ENCODE measurements around the gene THSD7B. TPM values are rescaled to one million over a fixed set of nuclear protein-coding genes. Genes with fewer than 3 reads are reported as not detected.

THSD7B gene
- total RNA-seq, 3 donors from 2014 or later, result not detected

- Mint-ChIP-seq H3K9me3 (no peaks in the 10 kb centered on the region), H3K27me3 (ENCODE audit: low read depth) (no peaks in the 10 kb centered on the region), H3K36me3 (ENCODE audit: insufficient read depth) (no peaks in the 10 kb centered on the region), H3K4me1 (ENCODE audit: low read depth) (no peaks in the 10 kb centered on the region), H3K4me3 (no peak overlapping the region)
- no peak for DNase-seq
- no peak for ATAC-seq
Measured at GRCh38 chr2:137207030-137207429, 441.7 kb downstream of the THSD7B start.

GRCh38 chr2:137208431-137208891 lies 443.1 kb downstream of the THSD7B start:
- H3K27me3 Mint-ChIP-seq (ENCODE audit: low read depth), result no peaks in the 10 kb centered on the region
- DNase-seq (no peak), ATAC-seq (no peak)
- H3K4me3 Mint-ChIP-seq, result no peak overlapping the region
- no peaks in the 10 kb centered on the region for H3K36me3 Mint-ChIP-seq (ENCODE audit: insufficient read depth)
- no peaks in the 10 kb centered on the region for H3K4me1 Mint-ChIP-seq (ENCODE audit: low read depth)
- no peaks in the 10 kb centered on the region for H3K9me3 Mint-ChIP-seq

- Mint-ChIP-seq H3K4me3 (no peak overlapping the region), H3K27me3 (ENCODE audit: low read depth) (no peaks in the 10 kb centered on the region), H3K4me1 (ENCODE audit: low read depth) (no peaks in the 10 kb centered on the region), H3K36me3 (ENCODE audit: insufficient read depth) (no peaks in the 10 kb centered on the region), H3K9me3 (no peaks in the 10 kb centered on the region)
- ATAC-seq (no peak), DNase-seq (no peak)
Measured at GRCh38 chr2:137210039-137210438, 444.7 kb downstream of the THSD7B start.

DNA sequence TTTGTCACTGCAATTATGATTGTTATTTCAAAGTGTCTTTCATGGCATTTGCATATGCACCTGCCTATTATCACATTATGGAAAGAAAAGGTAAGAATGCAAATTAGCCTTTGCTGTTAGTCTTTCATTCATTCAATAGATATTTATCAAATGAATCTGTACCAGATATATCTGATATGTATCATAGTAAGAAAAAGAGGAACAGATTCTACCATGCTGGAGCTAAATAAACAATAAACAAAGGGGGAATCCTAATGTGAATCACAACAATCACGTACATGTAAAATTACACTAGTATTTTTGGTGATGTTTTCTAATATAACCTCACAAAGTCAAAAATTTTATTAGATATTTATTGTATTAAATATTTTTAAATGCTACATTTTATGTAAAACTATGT lies 446.4 kb downstream of the THSD7B start:
- Mint-ChIP-seq H3K27me3 (ENCODE audit: low read depth) (no peaks in the 10 kb centered on the region), H3K4me3 (no peak overlapping the region), H3K4me1 (ENCODE audit: low read depth) (no peaks in the 10 kb centered on the region), H3K9me3 (no peaks in the 10 kb centered on the region), H3K36me3 (ENCODE audit: insufficient read depth) (no peaks in the 10 kb centered on the region)
- ATAC-seq (no peak), DNase-seq (no peak)

GRCh38 chr2:137220438-137220993 lies 455.2 kb downstream of the THSD7B start:
- peaks cover 5% of the 10 kb centered on the region for H3K9me3 Mint-ChIP-seq
- no peak for ATAC-seq
- no peak overlapping the region for H3K4me3 Mint-ChIP-seq
- H3K4me1 Mint-ChIP-seq (ENCODE audit: low read depth), result no peaks in the 10 kb centered on the region
- H3K36me3 Mint-ChIP-seq (ENCODE audit: insufficient read depth), result no peaks in the 10 kb centered on the region
- H3K27me3 Mint-ChIP-seq (ENCODE audit: low read depth), result no peaks in the 10 kb centered on the region
- DNase-seq, result no peak

DNA sequence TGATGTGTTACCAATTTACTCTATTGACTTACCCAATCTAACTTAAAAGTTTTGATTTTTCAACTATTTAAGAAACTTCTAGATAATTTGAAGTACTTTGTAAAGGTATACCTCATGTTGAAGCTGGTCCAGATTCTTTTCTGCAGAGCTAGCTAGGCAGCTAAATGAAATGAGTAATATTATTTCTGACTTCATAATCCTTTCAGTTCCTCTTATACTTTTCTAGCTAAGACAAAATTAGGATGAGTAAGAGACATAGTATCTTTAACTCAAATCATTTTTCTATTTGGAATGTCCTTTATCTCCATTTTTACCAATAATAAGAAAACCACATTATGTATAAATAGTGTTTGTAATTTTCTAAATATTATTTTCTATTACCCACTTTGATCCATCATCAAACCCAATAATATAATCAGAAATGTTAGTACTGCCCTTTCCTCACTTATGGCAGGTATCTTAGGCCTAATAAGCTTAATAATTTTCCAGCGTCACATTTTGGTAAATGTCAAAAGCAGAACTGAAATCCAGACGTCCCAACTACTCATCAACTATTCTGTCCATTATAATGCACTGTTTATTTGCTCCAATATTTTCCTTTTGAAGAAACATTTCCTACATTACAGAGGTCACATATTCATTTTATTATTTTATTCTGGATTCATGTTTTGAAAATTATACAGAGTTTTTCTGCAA lies 456.6 kb downstream of the THSD7B start:
- H3K36me3 Mint-ChIP-seq (ENCODE audit: insufficient read depth), result no peaks in the 10 kb centered on the region
- DNase-seq, result no peak
- no peaks in the 10 kb centered on the region for H3K27me3 Mint-ChIP-seq (ENCODE audit: low read depth)
- H3K4me3 Mint-ChIP-seq, result no peak overlapping the region
- peaks cover 5% of the 10 kb centered on the region for H3K9me3 Mint-ChIP-seq
- H3K4me1 Mint-ChIP-seq (ENCODE audit: low read depth), result no peaks in the 10 kb centered on the region
- ATAC-seq, result no peak

DNA sequence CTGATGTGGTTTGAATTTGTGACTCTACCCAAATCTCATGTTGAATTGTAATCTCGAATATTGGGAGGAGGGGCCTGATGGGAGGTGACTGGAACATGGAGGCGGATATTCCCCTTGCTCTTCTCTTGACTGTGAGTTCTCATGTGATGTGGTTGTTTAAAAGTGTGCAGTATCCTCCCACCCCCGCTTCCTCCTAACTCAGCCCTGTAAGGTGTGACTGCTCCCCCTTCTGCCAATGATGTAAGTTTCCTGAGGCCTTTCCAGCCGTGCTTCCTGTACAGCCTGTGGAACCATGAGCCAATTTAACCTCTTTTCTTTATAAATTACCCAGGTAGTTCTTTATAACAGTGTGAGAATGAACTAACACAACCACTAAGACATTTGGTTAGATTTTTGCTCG lies 458.4 kb downstream of the THSD7B start:
- no peaks in the 10 kb centered on the region for H3K4me1 Mint-ChIP-seq (ENCODE audit: low read depth)
- no peaks in the 10 kb centered on the region for H3K27me3 Mint-ChIP-seq (ENCODE audit: low read depth)
- no peak for DNase-seq
- H3K9me3 Mint-ChIP-seq, result peaks cover 5% of the 10 kb centered on the region
- H3K4me3 Mint-ChIP-seq, result no peak overlapping the region
- no peaks in the 10 kb centered on the region for H3K36me3 Mint-ChIP-seq (ENCODE audit: insufficient read depth)
- no peak for ATAC-seq

DNA sequence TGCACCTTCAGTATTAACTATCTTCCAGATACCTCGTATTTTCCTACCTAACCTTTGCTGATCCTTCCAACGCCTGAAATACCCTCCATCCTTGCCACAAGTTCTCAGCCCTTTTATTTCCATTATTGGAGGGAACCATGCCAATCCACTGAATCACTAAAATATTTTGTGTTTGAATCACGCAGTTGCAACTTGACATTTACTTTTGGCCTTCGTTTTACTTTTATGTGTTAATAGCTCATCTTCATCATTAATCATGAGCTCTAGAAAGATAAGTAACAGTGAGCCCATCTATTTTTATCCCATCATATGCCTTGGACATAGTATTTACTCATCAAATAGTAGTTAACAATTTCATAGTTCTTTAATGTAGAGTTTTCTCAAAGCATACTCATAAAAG lies 463.2 kb downstream of the THSD7B start:
- H3K9me3 Mint-ChIP-seq, result no peaks in the 10 kb centered on the region
- no peaks in the 10 kb centered on the region for H3K27me3 Mint-ChIP-seq (ENCODE audit: low read depth)
- no peak for ATAC-seq
- H3K4me3 Mint-ChIP-seq, result no peak overlapping the region
- no peaks in the 10 kb centered on the region for H3K36me3 Mint-ChIP-seq (ENCODE audit: insufficient read depth)
- no peaks in the 10 kb centered on the region for H3K4me1 Mint-ChIP-seq (ENCODE audit: low read depth)
- no peak for DNase-seq

- Mint-ChIP-seq H3K9me3 (no peaks in the 10 kb centered on the region), H3K4me1 (ENCODE audit: low read depth) (no peaks in the 10 kb centered on the region), H3K4me3 (no peak overlapping the region), H3K27me3 (ENCODE audit: low read depth) (no peaks in the 10 kb centered on the region), H3K36me3 (ENCODE audit: insufficient read depth) (no peaks in the 10 kb centered on the region)
- DNase-seq (no peak), ATAC-seq (no peak)
Measured at GRCh38 chr2:137229834-137230233, 464.5 kb downstream of the THSD7B start.

DNA sequence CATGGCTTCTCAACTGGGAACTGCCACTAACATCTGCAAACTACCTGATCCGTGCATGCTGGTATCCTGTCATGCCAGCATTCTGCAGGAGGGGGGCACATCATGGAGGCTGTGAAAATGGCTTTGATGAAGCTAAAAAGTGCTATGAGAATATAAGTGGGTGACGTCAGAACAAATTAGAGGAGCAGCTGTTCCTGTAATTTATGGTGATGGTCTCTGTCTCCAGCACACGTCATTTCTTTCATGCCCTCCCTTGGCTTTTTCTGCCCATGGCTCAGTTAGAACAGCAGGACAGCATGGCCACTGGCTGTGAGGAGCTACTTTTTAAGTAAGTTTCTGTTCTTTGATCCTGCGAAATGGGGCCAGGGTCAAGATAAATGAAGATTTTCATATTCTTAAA lies 466.3 kb downstream of the THSD7B start:
- Mint-ChIP-seq H3K27me3 (ENCODE audit: low read depth) (no peaks in the 10 kb centered on the region), H3K9me3 (no peaks in the 10 kb centered on the region), H3K36me3 (ENCODE audit: insufficient read depth) (no peaks in the 10 kb centered on the region), H3K4me1 (ENCODE audit: low read depth) (no peaks in the 10 kb centered on the region), H3K4me3 (no peak overlapping the region)
- ATAC-seq (no peak), DNase-seq (no peak)

- Mint-ChIP-seq H3K4me3 (no peak overlapping the region), H3K4me1 (ENCODE audit: low read depth) (no peaks in the 10 kb centered on the region), H3K9me3 (no peaks in the 10 kb centered on the region), H3K36me3 (ENCODE audit: insufficient read depth) (no peaks in the 10 kb centered on the region), H3K27me3 (ENCODE audit: low read depth) (no peaks in the 10 kb centered on the region)
- no peak for ATAC-seq
- no peak for DNase-seq
Measured at GRCh38 chr2:137232076-137232475, 466.7 kb downstream of the THSD7B start.

- Mint-ChIP-seq H3K36me3 (ENCODE audit: insufficient read depth) (no peaks in the 10 kb centered on the region), H3K27me3 (ENCODE audit: low read depth) (no peaks in the 10 kb centered on the region), H3K9me3 (no peaks in the 10 kb centered on the region), H3K4me3 (no peak overlapping the region), H3K4me1 (ENCODE audit: low read depth) (no peaks in the 10 kb centered on the region)
- ATAC-seq (no peak), DNase-seq (no peak)
Measured at GRCh38 chr2:137233091-137233490, 467.7 kb downstream of the THSD7B start.

GRCh38 chr2:137237055-137237454 lies 471.7 kb downstream of the THSD7B start:
- no peaks in the 10 kb centered on the region for H3K4me1 Mint-ChIP-seq (ENCODE audit: low read depth)
- H3K9me3 Mint-ChIP-seq, result peaks cover 3% of the 10 kb centered on the region
- no peaks in the 10 kb centered on the region for H3K27me3 Mint-ChIP-seq (ENCODE audit: low read depth)
- ATAC-seq (no peak), DNase-seq (no peak)
- no peak overlapping the region for H3K4me3 Mint-ChIP-seq
- H3K36me3 Mint-ChIP-seq (ENCODE audit: insufficient read depth), result no peaks in the 10 kb centered on the region

GRCh38 chr2:137238065-137238464 lies 472.7 kb downstream of the THSD7B start:
- no peaks in the 10 kb centered on the region for H3K27me3 Mint-ChIP-seq (ENCODE audit: low read depth)
- ATAC-seq, result no peak
- H3K9me3 Mint-ChIP-seq, result peaks cover 3% of the 10 kb centered on the region
- H3K4me3 Mint-ChIP-seq, result no peak overlapping the region
- DNase-seq, result no peak
- H3K4me1 Mint-ChIP-seq (ENCODE audit: low read depth), result no peaks in the 10 kb centered on the region
- no peaks in the 10 kb centered on the region for H3K36me3 Mint-ChIP-seq (ENCODE audit: insufficient read depth)

DNA sequence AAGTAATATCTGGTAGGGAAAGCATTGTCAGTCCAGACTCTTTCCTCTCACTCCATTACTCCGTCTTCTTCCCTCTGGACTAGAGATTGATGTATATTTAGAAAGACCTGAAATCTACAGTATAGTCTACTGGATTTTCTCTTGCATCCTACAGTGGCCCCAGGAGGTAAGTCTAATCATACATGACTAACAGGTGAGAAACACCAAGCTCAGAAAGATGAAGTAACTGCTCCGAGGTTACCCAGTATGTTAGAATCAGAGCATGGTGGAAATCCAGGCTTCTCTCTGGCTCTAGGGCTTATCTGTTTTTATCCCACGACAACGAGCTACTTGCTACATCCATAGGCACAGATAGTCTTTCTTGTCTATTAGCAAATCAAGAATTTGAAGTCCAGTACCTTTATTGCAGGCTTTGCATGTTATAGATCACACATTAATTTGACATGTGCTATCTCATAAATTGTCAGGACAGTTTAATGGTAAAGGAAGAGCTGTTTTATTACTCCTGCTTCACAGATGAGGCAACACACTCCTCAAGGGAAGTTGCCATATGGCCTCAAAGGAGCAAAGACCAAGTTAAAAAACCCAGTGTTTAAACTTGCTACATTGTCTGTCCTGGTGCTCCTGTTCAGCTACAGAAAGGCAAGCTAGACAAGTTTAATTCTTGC lies 484.3 kb downstream of the THSD7B start:
- H3K27me3 Mint-ChIP-seq (ENCODE audit: low read depth), result no peaks in the 10 kb centered on the region
- DNase-seq (no peak), ATAC-seq (no peak)
- H3K9me3 Mint-ChIP-seq, result no peaks in the 10 kb centered on the region
- H3K36me3 Mint-ChIP-seq (ENCODE audit: insufficient read depth), result no peaks in the 10 kb centered on the region
- no peak overlapping the region for H3K4me3 Mint-ChIP-seq
- H3K4me1 Mint-ChIP-seq (ENCODE audit: low read depth), result no peaks in the 10 kb centered on the region

All from activated T-cell treated with anti-CD3 and anti-CD28 coated beads, Interleukin-2, amount 50 U/mL, for 4 hours (primary cell).